GM23338 (cell line): ENCODE measurements around the gene SLC45A2. TPM values are rescaled to one million over a fixed set of nuclear protein-coding genes. Genes with fewer than 3 reads are reported as not detected.
A peak's percentile ranks its signal among the peaks of the same experiment; 100 is the strongest.

ENCODE experiments used
- ATAC-seq: fragments of 200-7000 bp; cut with Tn5 transposase; 3 replicates; pipeline ENCODE4 v1.9.1; 2020
- DNase-seq: peaks from one replicate; pipeline ENCODE4 v3.0.0-alpha.2; 2015; ENCODE audit warnings: low spot score
- H2AFZ ChIP-seq: fragments of 200-600 bp; sonication (generic); 2 replicates; pipeline ENCODE4 v1.8.0; 2016; ENCODE audit warnings: antibody characterized with exemption, mild to moderate bottlenecking, moderate library complexity
- H3F3A ChIP-seq: fragments of 200-600 bp; sonication (generic); replicated peaks from 2 replicates; pipeline ENCODE4 v1.8.0; 2017; ENCODE audit warnings: antibody characterized with exemption, mixed run types, low read depth
- H3K27ac ChIP-seq: fragments of 200-600 bp; sonication (generic); 2 replicates; pipeline ENCODE4 v1.6.1; 2016; ENCODE audit warnings: low read depth
- H3K27me3 ChIP-seq: fragments of 200-600 bp; sonication (generic); 2 replicates; pipeline ENCODE4 v1.8.0; 2016; ENCODE audit warnings: mild to moderate bottlenecking, mixed run types, moderate library complexity; ENCODE audit not compliant: insufficient read depth
- H3K36me3 ChIP-seq: fragments of 200-600 bp; sonication (generic); 2 replicates; pipeline ENCODE4 v1.8.0; 2016; ENCODE audit warnings: mild to moderate bottlenecking; ENCODE audit not compliant: insufficient read depth
- H3K4me1 ChIP-seq: fragments of 200-600 bp; sonication (generic); 2 replicates; pipeline ENCODE4 v1.8.0; 2016; ENCODE audit warnings: mild to moderate bottlenecking, moderate library complexity; ENCODE audit not compliant: insufficient read depth
- H3K4me2 ChIP-seq: fragments of 200-600 bp; sonication (generic); 2 replicates; pipeline ENCODE4 v1.7.1; 2017; ENCODE audit warnings: mixed run types
- H3K4me3 ChIP-seq: fragments of 200-600 bp; sonication (generic); 2 replicates; pipeline ENCODE4 v1.6.1; 2016; ENCODE audit warnings: mixed run types
- H3K79me2 ChIP-seq: fragments of 200-600 bp; sonication (generic); replicated peaks from 2 replicates; pipeline ENCODE4 v1.8.0; 2017; ENCODE audit warnings: mild to moderate bottlenecking; ENCODE audit not compliant: insufficient read depth
- H3K9me2 ChIP-seq: fragments of 200-600 bp; sonication (generic); 2 replicates; pipeline ENCODE4 v1.8.0; 2017; ENCODE audit not compliant: insufficient read depth
- H4K20me1 ChIP-seq: fragments of 200-600 bp; sonication (generic); replicated peaks from 2 replicates; pipeline ENCODE4 v1.8.0; 2017; ENCODE audit warnings: mild to moderate bottlenecking; ENCODE audit not compliant: insufficient read depth
- H3K27ac Mint-ChIP-seq: 2 replicates; pipeline ENCODE4 v1.8.0; 2020; ENCODE audit warnings: inconsistent platforms, mild to moderate bottlenecking, moderate library complexity, mixed read lengths
- H3K27me3 Mint-ChIP-seq: 3 replicates; pipeline ENCODE4 v1.8.0; 2022; ENCODE audit warnings: low read depth, mild to moderate bottlenecking, moderate library complexity, mixed read lengths, inconsistent platforms; ENCODE audit not compliant: insufficient read depth, poor library complexity
- H3K36me3 Mint-ChIP-seq: 3 replicates; pipeline ENCODE4 v1.8.0; 2021; ENCODE audit warnings: low read depth, mild to moderate bottlenecking, inconsistent platforms, moderate library complexity, mixed read lengths
- H3K4me1 Mint-ChIP-seq: 3 replicates; pipeline ENCODE4 v1.8.0; 2020; ENCODE audit warnings: mild to moderate bottlenecking, inconsistent platforms, mixed read lengths
- H3K4me3 Mint-ChIP-seq: 3 replicates; pipeline ENCODE4 v1.8.0; 2021; ENCODE audit warnings: moderate library complexity, mild to moderate bottlenecking, inconsistent platforms, mixed read lengths
- H3K9me3 Mint-ChIP-seq: 3 replicates; pipeline ENCODE4 v1.8.0; 2020; ENCODE audit warnings: moderate library complexity, mild to moderate bottlenecking, inconsistent platforms, mixed read lengths
- CREB1 ChIP-seq: fragments of 250-450 bp; sonication (Bioruptor Pico); IDR thresholded peaks from 2 replicates; pipeline ENCODE4 v1.5.0; 2020; ENCODE audit warnings: low read depth, mild to moderate bottlenecking, moderate library complexity
- CTCF ChIP-seq, 2 experiments: fragments of 200-600 bp in 1 of 2; sonication (generic) in 1 of 2; conservative IDR thresholded peaks; 2 replicates each; pipeline versions ENCODE4 v1.5.1 to v1.6.1; 2016 to 2017; ENCODE audit warnings: antibody characterized with exemption in 2 of 2, low read depth in 2 of 2, mild to moderate bottlenecking in 2 of 2, moderate library complexity in 1 of 2
- EZH2 ChIP-seq: fragments of 200-600 bp; sonication (generic); IDR thresholded peaks from one replicate; pipeline ENCODE4 v1.8.0; 2017; ENCODE audit warnings: antibody characterized with exemption, mild to moderate bottlenecking, low read depth; ENCODE audit not compliant: unreplicated experiment
- NANOG ChIP-seq: IDR thresholded peaks from 2 replicates; pipeline ENCODE4 v1.6.1; 2016; ENCODE audit warnings: antibody characterized with exemption, borderline replicate concordance
- POLR2AphosphoS5 ChIP-seq: IDR thresholded peaks from 2 replicates; pipeline ENCODE4 v1.6.1; 2016; ENCODE audit warnings: antibody characterized with exemption, low read depth
- ZNF331 ChIP-seq: fragments of 250-450 bp; sonication (Bioruptor Pico); IDR thresholded peaks from 2 replicates; pipeline ENCODE4 v1.5.0; 2020; ENCODE audit warnings: low read depth, mild to moderate bottlenecking, moderate library complexity
- polyA plus RNA-seq: library from polyadenylated mRNA; unstranded; fragments of >200 nt; fragmentation: Nextera tagmentation; extraction: Ambion mirVana; gene quantifications from 2 replicates; pipeline ENCODE4 v1.2.1, GENCODE V29; 2016
- total RNA-seq: library from RNA; depleted of rRNA; stranded (reverse); fragments of >200 nt; shearing (Covaris generic); gene quantifications from 2 replicates; pipeline ENCODE4 v1.2.3, GENCODE V29; 2014
- TF ChIP-seq, protein P1 (sequence below): IDR thresholded peaks from 2 replicates; pipeline ENCODE4 v1.6.1; 2016; ENCODE audit warnings: antibody characterized with exemption
- TF ChIP-seq, protein P2 (sequence below): fragments of 250-450 bp; sonication (Bioruptor Pico); IDR thresholded peaks from 2 replicates; pipeline ENCODE4 v1.5.0; 2020; ENCODE audit warnings: mild to moderate bottlenecking, moderate library complexity

The SLC45A2 gene
- total and polyA plus RNA-seq, 2 experiments from 2014 or later = not detected

- TF ChIP-seq POLR2AphosphoS5 = no peak
- TF ChIP-seq, protein P1, sequence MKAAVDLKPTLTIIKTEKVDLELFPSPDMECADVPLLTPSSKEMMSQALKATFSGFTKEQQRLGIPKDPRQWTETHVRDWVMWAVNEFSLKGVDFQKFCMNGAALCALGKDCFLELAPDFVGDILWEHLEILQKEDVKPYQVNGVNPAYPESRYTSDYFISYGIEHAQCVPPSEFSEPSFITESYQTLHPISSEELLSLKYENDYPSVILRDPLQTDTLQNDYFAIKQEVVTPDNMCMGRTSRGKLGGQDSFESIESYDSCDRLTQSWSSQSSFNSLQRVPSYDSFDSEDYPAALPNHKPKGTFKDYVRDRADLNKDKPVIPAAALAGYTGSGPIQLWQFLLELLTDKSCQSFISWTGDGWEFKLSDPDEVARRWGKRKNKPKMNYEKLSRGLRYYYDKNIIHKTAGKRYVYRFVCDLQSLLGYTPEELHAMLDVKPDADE = no peak
Measured at GRCh38 chr5:33985447-33985846, 954 bp upstream of the SLC45A2 start (continued).

DNA sequence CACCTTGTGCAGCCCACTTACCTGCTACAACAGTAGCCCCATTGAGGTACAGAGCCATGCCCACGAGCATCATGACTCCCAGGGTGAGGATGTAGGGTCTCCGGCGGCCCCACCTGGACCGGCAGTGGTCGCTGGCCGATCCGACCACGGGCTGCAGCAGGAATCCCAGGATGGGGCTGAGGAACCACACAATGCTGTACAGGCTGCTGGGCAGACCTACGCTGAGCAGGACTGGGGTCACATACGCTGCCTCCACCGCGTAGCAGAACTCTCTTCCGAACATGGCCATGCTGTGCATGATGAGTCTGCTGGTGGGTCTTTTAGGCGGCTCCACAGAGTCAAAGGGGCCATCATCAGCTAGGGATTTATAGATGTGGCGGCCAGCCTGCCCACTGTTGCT, 315 bp downstream of the SLC45A2 start:
- H3K4me1 Mint-ChIP-seq = peaks cover 5% of the 10 kb centered on the region
- no peak overlapping the region for H3K4me3 Mint-ChIP-seq
- H3K4me2 ChIP-seq = no peak overlapping the region
- DNase-seq (no peak), ATAC-seq (no peak)
- peaks cover 12% of the 10 kb centered on the region for H3F3A ChIP-seq
- H3K4me1 ChIP-seq = peaks cover 18% of the 10 kb centered on the region
- H3K27ac ChIP-seq = no peak overlapping the region
- H3K36me3 ChIP-seq = no peaks in the 10 kb centered on the region; the same call in 1 of the 2 replicates
- no peak overlapping the region for H3K27ac Mint-ChIP-seq
- no peaks in the 10 kb centered on the region for H3K27me3 Mint-ChIP-seq
- no peaks in the 10 kb centered on the region for H4K20me1 ChIP-seq
- no peaks in the 10 kb centered on the region for H3K79me2 ChIP-seq
- no peaks in the 10 kb centered on the region for H3K27me3 ChIP-seq
- H3K9me2 ChIP-seq = peaks cover 18% of the 10 kb centered on the region
- H3K36me3 Mint-ChIP-seq = peaks cover 22% of the 10 kb centered on the region
- H3K9me3 Mint-ChIP-seq = no peaks in the 10 kb centered on the region; the same call in 2 of the 3 replicates
- H3K4me3 ChIP-seq = no peak overlapping the region
- H2AFZ ChIP-seq = no peak overlapping the region
- TF ChIP-seq POLR2AphosphoS5 = no peak
- TF ChIP-seq EZH2 = no peak
- no peak for TF ChIP-seq NANOG
- TF ChIP-seq, protein P1 = no peak
- TF ChIP-seq CTCF (conservative IDR thresholded peaks at IDR 0.05; ENCODE audit: low read depth in 2 of 2) = no peak
- no peak for TF ChIP-seq CREB1 (CRISPR knock-in tag)

GRCh38 chr5:33981408-33982162, 2.9 kb downstream of the SLC45A2 start:
- H3K4me2 ChIP-seq = peak overlapping the region; percentile 37; the same call in 1 of the 2 replicates
- no peak overlapping the region for H3K4me3 ChIP-seq
- no peaks in the 10 kb centered on the region for H3K79me2 ChIP-seq
- no peaks in the 10 kb centered on the region for H3K36me3 ChIP-seq
- ATAC-seq (no peak), DNase-seq (peak; percentile 32)
- H3K36me3 Mint-ChIP-seq = no peaks in the 10 kb centered on the region
- peaks cover 20% of the 10 kb centered on the region for H3K9me2 ChIP-seq
- no peak overlapping the region for H3K4me3 Mint-ChIP-seq
- H3K27ac ChIP-seq = no peak overlapping the region
- no peaks in the 10 kb centered on the region for H4K20me1 ChIP-seq
- H3K27me3 ChIP-seq = no peaks in the 10 kb centered on the region
- no peaks in the 10 kb centered on the region for H3K27me3 Mint-ChIP-seq
- no peak overlapping the region for H2AFZ ChIP-seq
- H3F3A ChIP-seq = peaks cover 12% of the 10 kb centered on the region
- peaks cover 28% of the 10 kb centered on the region for H3K4me1 Mint-ChIP-seq
- H3K4me1 ChIP-seq = peaks cover 44% of the 10 kb centered on the region
- H3K9me3 Mint-ChIP-seq = no peaks in the 10 kb centered on the region; the same call in 2 of the 3 replicates
- H3K27ac Mint-ChIP-seq = no peak overlapping the region
- TF ChIP-seq, protein P2, sequence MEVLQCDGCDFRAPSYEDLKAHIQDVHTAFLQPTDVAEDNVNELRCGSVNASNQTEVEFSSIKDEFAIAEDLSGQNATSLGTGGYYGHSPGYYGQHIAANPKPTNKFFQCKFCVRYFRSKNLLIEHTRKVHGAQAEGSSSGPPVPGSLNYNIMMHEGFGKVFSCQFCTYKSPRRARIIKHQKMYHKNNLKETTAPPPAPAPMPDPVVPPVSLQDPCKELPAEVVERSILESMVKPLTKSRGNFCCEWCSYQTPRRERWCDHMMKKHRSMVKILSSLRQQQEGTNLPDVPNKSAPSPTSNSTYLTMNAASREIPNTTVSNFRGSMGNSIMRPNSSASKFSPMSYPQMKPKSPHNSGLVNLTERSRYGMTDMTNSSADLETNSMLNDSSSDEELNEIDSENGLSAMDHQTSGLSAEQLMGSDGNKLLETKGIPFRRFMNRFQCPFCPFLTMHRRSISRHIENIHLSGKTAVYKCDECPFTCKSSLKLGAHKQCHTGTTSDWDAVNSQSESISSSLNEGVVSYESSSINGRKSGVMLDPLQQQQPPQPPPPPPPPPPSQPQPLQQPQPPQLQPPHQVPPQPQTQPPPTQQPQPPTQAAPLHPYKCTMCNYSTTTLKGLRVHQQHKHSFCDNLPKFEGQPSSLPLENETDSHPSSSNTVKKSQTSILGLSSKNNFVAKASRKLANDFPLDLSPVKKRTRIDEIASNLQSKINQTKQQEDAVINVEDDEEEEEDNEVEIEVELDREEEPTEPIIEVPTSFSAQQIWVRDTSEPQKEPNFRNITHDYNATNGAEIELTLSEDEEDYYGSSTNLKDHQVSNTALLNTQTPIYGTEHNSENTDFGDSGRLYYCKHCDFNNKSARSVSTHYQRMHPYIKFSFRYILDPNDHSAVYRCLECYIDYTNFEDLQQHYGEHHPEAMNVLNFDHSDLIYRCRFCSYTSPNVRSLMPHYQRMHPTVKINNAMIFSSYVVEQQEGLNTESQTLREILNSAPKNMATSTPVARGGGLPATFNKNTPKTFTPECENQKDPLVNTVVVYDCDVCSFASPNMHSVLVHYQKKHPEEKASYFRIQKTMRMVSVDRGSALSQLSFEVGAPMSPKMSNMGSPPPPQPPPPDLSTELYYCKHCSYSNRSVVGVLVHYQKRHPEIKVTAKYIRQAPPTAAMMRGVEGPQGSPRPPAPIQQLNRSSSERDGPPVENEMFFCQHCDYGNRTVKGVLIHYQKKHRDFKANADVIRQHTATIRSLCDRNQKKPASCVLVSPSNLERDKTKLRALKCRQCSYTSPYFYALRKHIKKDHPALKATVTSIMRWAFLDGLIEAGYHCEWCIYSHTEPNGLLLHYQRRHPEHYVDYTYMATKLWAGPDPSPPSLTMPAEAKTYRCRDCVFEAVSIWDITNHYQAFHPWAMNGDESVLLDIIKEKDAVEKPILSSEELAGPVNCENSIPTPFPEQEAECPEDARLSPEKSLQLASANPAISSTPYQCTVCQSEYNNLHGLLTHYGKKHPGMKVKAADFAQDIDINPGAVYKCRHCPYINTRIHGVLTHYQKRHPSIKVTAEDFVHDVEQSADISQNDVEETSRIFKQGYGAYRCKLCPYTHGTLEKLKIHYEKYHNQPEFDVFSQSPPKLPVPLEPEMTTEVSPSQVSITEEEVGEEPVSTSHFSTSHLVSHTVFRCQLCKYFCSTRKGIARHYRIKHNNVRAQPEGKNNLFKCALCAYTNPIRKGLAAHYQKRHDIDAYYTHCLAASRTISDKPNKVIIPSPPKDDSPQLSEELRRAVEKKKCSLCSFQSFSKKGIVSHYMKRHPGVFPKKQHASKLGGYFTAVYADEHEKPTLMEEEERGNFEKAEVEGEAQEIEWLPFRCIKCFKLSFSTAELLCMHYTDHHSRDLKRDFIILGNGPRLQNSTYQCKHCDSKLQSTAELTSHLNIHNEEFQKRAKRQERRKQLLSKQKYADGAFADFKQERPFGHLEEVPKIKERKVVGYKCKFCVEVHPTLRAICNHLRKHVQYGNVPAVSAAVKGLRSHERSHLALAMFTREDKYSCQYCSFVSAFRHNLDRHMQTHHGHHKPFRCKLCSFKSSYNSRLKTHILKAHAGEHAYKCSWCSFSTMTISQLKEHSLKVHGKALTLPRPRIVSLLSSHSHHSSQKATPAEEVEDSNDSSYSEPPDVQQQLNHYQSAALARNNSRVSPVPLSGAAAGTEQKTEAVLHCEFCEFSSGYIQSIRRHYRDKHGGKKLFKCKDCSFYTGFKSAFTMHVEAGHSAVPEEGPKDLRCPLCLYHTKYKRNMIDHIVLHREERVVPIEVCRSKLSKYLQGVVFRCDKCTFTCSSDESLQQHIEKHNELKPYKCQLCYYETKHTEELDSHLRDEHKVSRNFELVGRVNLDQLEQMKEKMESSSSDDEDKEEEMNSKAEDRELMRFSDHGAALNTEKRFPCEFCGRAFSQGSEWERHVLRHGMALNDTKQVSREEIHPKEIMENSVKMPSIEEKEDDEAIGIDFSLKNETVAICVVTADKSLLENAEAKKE (CRISPR knock-in tag) = no peak
- TF ChIP-seq NANOG = no peak
- no peak for TF ChIP-seq ZNF331 (CRISPR knock-in tag)
- TF ChIP-seq EZH2 = no peak
